BJ (cell line): ENCODE results near the gene LHX5. TPM values are rescaled to one million over a fixed set of nuclear protein-coding genes. Genes with fewer than 3 reads are reported as not detected.

Experiments used
- CTCF ChIA-PET: fragments of 350-600 bp; formaldehyde crosslinking; extraction: SDS; loops from one replicate; lab custom pipeline; 2021; ENCODE audit warnings: antibody characterized with exemption, inconsistent platforms; lab: Yijun Ruan, JAX
- POLR2A ChIA-PET: fragments of 300-600 bp; sonication (Branson Sonifier 250); formaldehyde crosslinking; extraction: SDS; loops from one replicate; lab custom pipeline; 2021; ENCODE audit warnings: antibody characterized with exemption; lab: Charles Lee
- DNase-seq: peaks from one replicate; pipeline ENCODE4 v3.0.0-alpha.2; 2011; ENCODE audit warnings: low read depth
- H3K27me3 ChIP-seq: 2 replicates; pipeline ENCODE4 v1.6.0; 2011; ENCODE audit warnings: low read length; ENCODE audit not compliant: control insufficient read depth, insufficient read depth
- H3K36me3 ChIP-seq: 2 replicates; pipeline ENCODE4 v1.5.1; 2011; ENCODE audit warnings: low read length; ENCODE audit not compliant: control insufficient read depth, insufficient read depth
- H3K4me3 ChIP-seq: 2 replicates; pipeline ENCODE4 v1.5.1; 2011; ENCODE audit warnings: low read depth, mild to moderate bottlenecking, control low read depth, low read length
- polyA plus RNA-seq: library from polyadenylated mRNA; depleted of rRNA; stranded (reverse); fragments of >200 nt; gene quantifications from 2 replicates; pipeline ENCODE4 v1.2.3, GENCODE V29; 2011
- TF ChIP-seq, protein P1 (sequence below): IDR thresholded peaks from 2 replicates; pipeline ENCODE4 v1.5.1; 2011; ENCODE audit warnings: low read depth, mild to moderate bottlenecking, control low read depth, inconsistent platforms, low read length, moderate library complexity; ENCODE audit not compliant: insufficient read depth

The LHX5 gene
- polyA plus RNA-seq, 1 experiment = not detected

DNA sequence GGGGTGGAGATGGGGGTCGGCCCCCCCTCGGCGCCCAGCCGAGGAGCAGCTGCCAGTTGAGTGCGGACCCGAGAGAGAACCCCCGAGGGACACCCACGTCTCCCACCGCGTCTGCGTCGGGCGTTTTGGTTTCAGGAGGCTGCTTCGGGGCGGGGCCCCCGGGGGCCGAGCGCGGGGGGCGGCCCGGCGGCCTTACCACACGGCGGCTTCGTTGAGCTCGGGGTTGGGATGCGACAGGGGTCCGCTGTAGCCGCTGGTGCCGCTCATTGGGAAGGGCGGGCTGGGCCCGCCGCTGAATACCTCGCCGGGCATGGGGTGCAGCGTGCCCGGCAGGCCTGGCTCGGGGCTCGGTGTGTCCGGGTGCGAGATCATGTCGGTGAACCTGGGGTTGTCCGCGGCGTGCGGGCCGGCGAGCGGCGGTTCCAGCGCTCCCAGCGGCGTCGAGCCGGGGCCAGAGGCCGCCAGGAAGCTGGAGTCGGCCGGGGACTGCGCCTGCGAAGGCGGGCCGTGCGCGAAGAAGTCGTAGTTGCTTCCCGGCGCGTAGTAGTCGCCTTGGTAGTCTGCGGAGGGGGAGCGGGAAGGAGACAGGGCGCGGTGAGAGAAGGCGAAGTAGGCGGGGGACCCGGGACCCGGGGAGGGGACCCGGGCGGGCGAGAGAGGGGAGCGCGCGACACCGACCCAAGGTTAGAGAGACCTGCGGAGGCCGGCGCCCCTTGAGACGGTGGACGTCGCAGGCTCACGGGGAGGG is 8.5 kb downstream of the LHX5 start:
- Histone ChIP-seq H3K27me3 (peaks cover 61% of the 10 kb centered on the region), H3K4me3 (no peak overlapping the region; the same call in 1 of the 2 replicates), H3K36me3 (no peaks in the 10 kb centered on the region)
- no peak for DNase-seq
- ChIA-PET POLR2A (interaction anchor here (0.6 kb wide), 1 partner anchor 8 kb away, joined by 5 read pairs; no protein-coding TSS in a partner anchor), CTCF (interaction anchor here (0.7 to 4.5 kb wide), 8 partner anchors 10 to 470 kb away, joined by 3 to 33 read pairs (median 4); no protein-coding TSS in a partner anchor)
- TF ChIP-seq, protein P1, sequence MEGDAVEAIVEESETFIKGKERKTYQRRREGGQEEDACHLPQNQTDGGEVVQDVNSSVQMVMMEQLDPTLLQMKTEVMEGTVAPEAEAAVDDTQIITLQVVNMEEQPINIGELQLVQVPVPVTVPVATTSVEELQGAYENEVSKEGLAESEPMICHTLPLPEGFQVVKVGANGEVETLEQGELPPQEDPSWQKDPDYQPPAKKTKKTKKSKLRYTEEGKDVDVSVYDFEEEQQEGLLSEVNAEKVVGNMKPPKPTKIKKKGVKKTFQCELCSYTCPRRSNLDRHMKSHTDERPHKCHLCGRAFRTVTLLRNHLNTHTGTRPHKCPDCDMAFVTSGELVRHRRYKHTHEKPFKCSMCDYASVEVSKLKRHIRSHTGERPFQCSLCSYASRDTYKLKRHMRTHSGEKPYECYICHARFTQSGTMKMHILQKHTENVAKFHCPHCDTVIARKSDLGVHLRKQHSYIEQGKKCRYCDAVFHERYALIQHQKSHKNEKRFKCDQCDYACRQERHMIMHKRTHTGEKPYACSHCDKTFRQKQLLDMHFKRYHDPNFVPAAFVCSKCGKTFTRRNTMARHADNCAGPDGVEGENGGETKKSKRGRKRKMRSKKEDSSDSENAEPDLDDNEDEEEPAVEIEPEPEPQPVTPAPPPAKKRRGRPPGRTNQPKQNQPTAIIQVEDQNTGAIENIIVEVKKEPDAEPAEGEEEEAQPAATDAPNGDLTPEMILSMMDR = no peak

DNA sequence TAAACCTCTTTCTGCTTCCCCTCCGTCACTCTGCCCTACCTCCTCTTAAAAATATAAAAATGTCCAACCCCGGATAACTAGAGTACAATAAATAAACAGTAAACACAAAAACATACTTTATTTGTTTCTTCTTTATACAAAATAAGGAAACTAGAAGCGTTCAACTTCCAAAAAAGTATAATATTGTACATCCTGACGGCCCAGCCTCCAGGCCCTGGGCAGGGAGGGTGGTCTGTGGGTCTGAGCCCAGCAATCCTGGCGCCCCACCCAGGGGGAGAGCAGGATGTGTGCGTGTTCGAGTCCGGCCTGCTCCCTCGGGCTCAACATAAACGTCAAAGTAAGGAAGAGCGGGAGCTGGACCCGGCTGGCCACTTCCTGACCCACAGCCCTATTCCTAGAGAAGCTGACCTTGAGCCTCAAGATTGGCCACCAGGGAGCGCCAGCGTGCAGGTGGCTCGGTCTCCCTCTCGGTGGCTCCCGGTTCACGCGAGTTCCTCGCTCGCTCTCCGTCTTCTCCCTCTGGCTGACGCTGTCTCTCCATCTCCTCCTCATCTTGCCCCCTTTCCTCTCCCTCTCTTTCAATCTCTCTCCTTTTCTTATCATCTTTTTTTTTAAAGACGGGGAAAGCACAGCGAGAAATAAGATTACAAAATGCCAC is 9.4 kb downstream of the LHX5 start:
- no peaks in the 10 kb centered on the region for H3K36me3 ChIP-seq
- H3K4me3 ChIP-seq = no peak overlapping the region; the same call in 1 of the 2 replicates
- DNase-seq = no peak
- peaks cover 54% of the 10 kb centered on the region for H3K27me3 ChIP-seq
- TF ChIP-seq, protein P1 = peak; percentile 97
- ChIA-PET POLR2A (no interaction called here), CTCF (interaction anchor here (0.6 to 4.5 kb wide), 17 partner anchors 9 to 485 kb away, joined by 3 to 33 read pairs (median 4); no protein-coding TSS in a partner anchor)

DNA sequence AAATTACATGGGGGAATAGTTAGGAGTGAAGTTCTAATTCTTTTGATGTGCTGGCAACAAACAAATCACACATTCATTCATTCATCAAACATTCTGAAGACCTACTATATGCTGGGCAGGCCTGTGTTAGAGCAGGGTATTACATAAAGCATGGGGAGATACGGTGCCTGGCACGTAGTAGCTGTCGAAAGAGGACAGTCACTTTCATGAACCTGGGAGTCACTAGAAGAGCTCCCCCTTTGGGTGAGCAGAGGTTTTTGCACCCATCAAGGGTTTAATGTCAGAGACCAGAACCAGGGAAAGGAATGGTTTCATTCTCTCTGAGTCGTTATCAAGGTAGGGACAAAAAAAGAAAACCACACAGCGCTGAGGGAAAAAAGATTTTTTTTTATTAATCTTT is 10.0 kb downstream of the LHX5 start:
- Histone ChIP-seq H3K36me3 (no peaks in the 10 kb centered on the region), H3K27me3 (peaks cover 48% of the 10 kb centered on the region), H3K4me3 (no peak overlapping the region)
- no peak for DNase-seq
- ChIA-PET POLR2A (no interaction called here), CTCF (interaction anchor here (0.6 to 4.5 kb wide), 18 partner anchors 8 to 485 kb away, joined by 3 to 33 read pairs (median 4); no protein-coding TSS in a partner anchor)
- TF ChIP-seq, protein P1 = peak; percentile 57

GRCh38 chr12:113459981-113460380 is 11.7 kb downstream of the LHX5 start:
- Histone ChIP-seq H3K36me3 (no peaks in the 10 kb centered on the region), H3K27me3 (peaks cover 35% of the 10 kb centered on the region), H3K4me3 (no peak overlapping the region)
- ChIA-PET POLR2A (no interaction called here), CTCF (interaction anchor here (0.8 to 4.5 kb wide), 4 partner anchors 19 to 471 kb away, joined by 3 to 33 read pairs (median 6); no protein-coding TSS in a partner anchor)
- TF ChIP-seq, protein P1 = no peak
- no peak for DNase-seq

DNA sequence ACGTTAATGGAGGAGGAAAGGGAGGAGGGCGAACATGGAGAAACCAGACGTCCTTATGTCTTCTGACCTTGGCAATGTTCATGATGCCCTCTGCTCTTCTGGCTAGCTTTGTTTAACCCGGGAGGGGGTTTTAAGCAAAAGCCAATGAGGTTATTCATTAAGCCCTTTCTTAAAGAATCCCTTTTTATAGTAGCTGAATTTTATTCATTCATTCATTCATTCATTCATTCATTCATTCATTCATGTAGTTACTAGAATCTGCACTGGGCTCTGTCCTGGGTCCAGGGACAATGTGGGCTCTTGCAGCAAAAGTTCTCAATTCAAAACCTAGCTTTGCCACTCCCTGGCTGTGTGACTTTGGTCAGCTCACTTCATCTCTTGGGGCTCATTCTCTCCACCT is 14.0 kb downstream of the LHX5 start:
- DNase-seq = no peak
- TF ChIP-seq, protein P1 = no peak
- no peak overlapping the region for H3K4me3 ChIP-seq
- ChIA-PET CTCF (interaction anchor here (1.0 to 2.5 kb wide), 5 partner anchors 8 to 455 kb away, joined by 3 to 7 read pairs (median 3); no protein-coding TSS in a partner anchor), POLR2A (no interaction called here)
- H3K27me3 ChIP-seq = peaks cover 13% of the 10 kb centered on the region
- no peaks in the 10 kb centered on the region for H3K36me3 ChIP-seq
